ENCODE measurements around the gene RASSF5.

RASSF5 gene

GRCh38 chr1:206636671-206637070 is 129.3 kb downstream of the RASSF5 start:
- Histone ChIP-seq H3K36me3 (ENCODE audit: control insufficient read depth, low read length) (peaks cover 31% of the 10 kb centered on the region), H3K4me1 (ENCODE audit: control insufficient read depth, low read length) (peaks cover 33% of the 10 kb centered on the region), H3K27me3 (ENCODE audit: control insufficient read depth, low read length) (peaks cover 2% of the 10 kb centered on the region; the same call in 1 of the 2 replicates), H3K79me2 (ENCODE audit: control insufficient read depth, low read length) (peaks cover 32% of the 10 kb centered on the region), H3K4me2 (ENCODE audit: low read length) (peak overlapping the region; percentile 71), H4K20me1 (ENCODE audit: control insufficient read depth, insufficient read depth, low read depth, low read length) (no peaks in the 10 kb centered on the region), H3F3A (ENCODE audit: control insufficient read depth, insufficient read depth) (peaks cover 11% of the 10 kb centered on the region), H3K4me3 (ENCODE audit: low read length) (peak overlapping the region; percentile 87), H3K9me3 (ENCODE audit: control insufficient read depth, insufficient read depth, low read length) (no peaks in the 10 kb centered on the region), H3K27ac (ENCODE audit: low read depth, low read length) (peak overlapping the region; percentile 53), H3K9me2 (replicated peaks; ENCODE audit: control insufficient read depth, low read length) (no peaks in the 10 kb centered on the region)
- TF ChIP-seq CTCF (IDR thresholded peaks at IDR 0.05; ENCODE audit: low read depth, low read length, poor library complexity, severe bottlenecking) (no peak), EZH2phosphoT487 (IDR thresholded peaks at IDR 0.05; ENCODE audit: borderline replicate concordance, low read length) (no peak)

GRCh38 chr1:206637605-206638004 is 130.3 kb downstream of the RASSF5 start:
- Histone ChIP-seq H3K27me3 (ENCODE audit: control insufficient read depth, low read length) (peaks cover under 1% of the 10 kb centered on the region; the same call in 1 of the 2 replicates), H3K36me3 (ENCODE audit: control insufficient read depth, low read length) (peaks cover 31% of the 10 kb centered on the region), H4K20me1 (ENCODE audit: control insufficient read depth, insufficient read depth, low read depth, low read length) (no peaks in the 10 kb centered on the region), H3K27ac (ENCODE audit: low read depth, low read length) (peak overlapping the region; percentile 53), H3K9me2 (replicated peaks; ENCODE audit: control insufficient read depth, low read length) (no peaks in the 10 kb centered on the region), H3F3A (ENCODE audit: control insufficient read depth, insufficient read depth) (peaks cover 11% of the 10 kb centered on the region), H3K79me2 (ENCODE audit: control insufficient read depth, low read length) (peaks cover 32% of the 10 kb centered on the region), H3K4me1 (ENCODE audit: control insufficient read depth, low read length) (peaks cover 33% of the 10 kb centered on the region), H3K9me3 (ENCODE audit: control insufficient read depth, insufficient read depth, low read length) (no peaks in the 10 kb centered on the region), H3K4me2 (ENCODE audit: low read length) (peak overlapping the region; percentile 71), H3K4me3 (ENCODE audit: low read length) (peak overlapping the region; percentile 87)
- TF ChIP-seq EZH2phosphoT487 (IDR thresholded peaks at IDR 0.05; ENCODE audit: borderline replicate concordance, low read length) (no peak), CTCF (IDR thresholded peaks at IDR 0.05; ENCODE audit: low read depth, low read length, poor library complexity, severe bottlenecking) (no peak)

All from DOHH2 (cell line).